Trophoblast cell (in vitro differentiated cells and primary cell): ENCODE data around the gene ROR2.

Source experiments
- DNase-seq, 2 donors: peaks; one replicate each; pipeline ENCODE4 v3.0.0-alpha.2; 2016
- H2AFZ ChIP-seq: 2 replicates; pipeline ENCODE4 v1.6.1; 2013; ENCODE audit warnings: low read length, moderate library complexity, mild to moderate bottlenecking; ENCODE audit not compliant: insufficient read depth, poor library complexity
- H2AK5ac ChIP-seq: 2 replicates; pipeline ENCODE4 v1.6.1; 2013; ENCODE audit warnings: mild to moderate bottlenecking, low read length
- H2BK120ac ChIP-seq: 2 replicates; pipeline ENCODE4 v1.6.1; 2013; ENCODE audit warnings: low read length, mild to moderate bottlenecking, moderate library complexity; ENCODE audit not compliant: insufficient read depth, poor library complexity
- H2BK12ac ChIP-seq: 2 replicates; pipeline ENCODE4 v1.6.1; 2013; ENCODE audit warnings: mild to moderate bottlenecking, low read length, moderate library complexity
- H2BK5ac ChIP-seq: 2 replicates; pipeline ENCODE4 v1.6.1; 2013; ENCODE audit warnings: low read length, low read depth, moderate library complexity, mild to moderate bottlenecking; ENCODE audit not compliant: poor library complexity
- H3K14ac ChIP-seq: 2 replicates; pipeline ENCODE4 v1.6.1; 2013; ENCODE audit warnings: mild to moderate bottlenecking, low read length
- H3K18ac ChIP-seq: 2 replicates; pipeline ENCODE4 v1.6.1; 2013; ENCODE audit warnings: mild to moderate bottlenecking, low read length
- H3K23ac ChIP-seq: 2 replicates; pipeline ENCODE4 v1.6.1; 2013; ENCODE audit warnings: low read length
- H3K27ac ChIP-seq: 2 replicates; pipeline ENCODE4 v1.5.1; 2013; ENCODE audit warnings: low read depth, mild to moderate bottlenecking, inconsistent platforms, low read length, moderate library complexity
- H3K27me3 ChIP-seq: 2 replicates; pipeline ENCODE4 v1.6.1; 2013; ENCODE audit warnings: inconsistent platforms, mild to moderate bottlenecking, low read length, moderate library complexity; ENCODE audit not compliant: insufficient read depth
- H3K36me3 ChIP-seq, 2 experiments: 1 replicate in 1 of 2; 2 replicates in 1 of 2; pipeline ENCODE4 v1.6.1; 2013; ENCODE audit warnings: low read length in 2 of 2, mild to moderate bottlenecking in 2 of 2, moderate library complexity in 1 of 2; ENCODE audit not compliant: insufficient read depth in 2 of 2, control insufficient read depth in 1 of 2
- H3K4ac ChIP-seq: 2 replicates; pipeline ENCODE4 v1.6.1; 2013; ENCODE audit warnings: low read depth, mild to moderate bottlenecking, low read length, moderate library complexity
- H3K4me1 ChIP-seq, 2 experiments: 1 replicate in 1 of 2; 2 replicates in 1 of 2; pipeline ENCODE4 v1.6.1; 2013; ENCODE audit warnings: low read length in 2 of 2, mild to moderate bottlenecking in 2 of 2, moderate library complexity in 1 of 2; ENCODE audit not compliant: insufficient read depth in 2 of 2, control insufficient read depth in 1 of 2
- H3K4me2 ChIP-seq: 2 replicates; pipeline ENCODE4 v1.6.1; 2013; ENCODE audit warnings: inconsistent platforms, mild to moderate bottlenecking, low read length, moderate library complexity
- H3K4me3 ChIP-seq: 2 replicates; pipeline ENCODE4 v1.5.1; 2013; ENCODE audit warnings: mild to moderate bottlenecking, low read depth, low read length, inconsistent platforms
- H3K79me1 ChIP-seq: one replicate; pipeline ENCODE4 v1.6.1; 2013; ENCODE audit warnings: low read length
- H3K79me2 ChIP-seq: 2 replicates; pipeline ENCODE4 v1.6.1; 2013; ENCODE audit warnings: low read length, mild to moderate bottlenecking; ENCODE audit not compliant: control insufficient read depth, insufficient read depth, poor library complexity
- H3K9ac ChIP-seq: 2 replicates; pipeline ENCODE4 v1.6.1; 2013; ENCODE audit warnings: mild to moderate bottlenecking, low read length
- H3K9me3 ChIP-seq: 2 replicates; pipeline ENCODE4 v1.6.1; 2013; ENCODE audit warnings: low read depth, mild to moderate bottlenecking, control low read depth, inconsistent platforms, low read length; ENCODE audit not compliant: insufficient read depth
- H4K12ac ChIP-seq: 2 replicates; pipeline ENCODE4 v1.6.1; 2013; ENCODE audit warnings: low read depth, mild to moderate bottlenecking, low read length, moderate library complexity
- H4K8ac ChIP-seq: 2 replicates; pipeline ENCODE4 v1.6.1; 2013; ENCODE audit warnings: low read depth, mild to moderate bottlenecking, low read length, moderate library complexity
- H4K91ac ChIP-seq: one replicate; pipeline ENCODE4 v1.6.1; 2013; ENCODE audit warnings: low read depth, mild to moderate bottlenecking, low read length, moderate library complexity
- WGBS: extraction: QIAGEN DNeasy Blood & Tissue Kit; methylation state at CpG from one replicate; pipeline ENCODE4 v1.1.7; 2013; ENCODE audit warnings: missing lambda C conversion rate; ENCODE audit not compliant: insufficient read length, insufficient coverage; ENCODE audit errors: extremely low coverage; 5-methylcytosine and 5-hydroxymethylcytosine counted together

The ROR2 gene

DNA sequence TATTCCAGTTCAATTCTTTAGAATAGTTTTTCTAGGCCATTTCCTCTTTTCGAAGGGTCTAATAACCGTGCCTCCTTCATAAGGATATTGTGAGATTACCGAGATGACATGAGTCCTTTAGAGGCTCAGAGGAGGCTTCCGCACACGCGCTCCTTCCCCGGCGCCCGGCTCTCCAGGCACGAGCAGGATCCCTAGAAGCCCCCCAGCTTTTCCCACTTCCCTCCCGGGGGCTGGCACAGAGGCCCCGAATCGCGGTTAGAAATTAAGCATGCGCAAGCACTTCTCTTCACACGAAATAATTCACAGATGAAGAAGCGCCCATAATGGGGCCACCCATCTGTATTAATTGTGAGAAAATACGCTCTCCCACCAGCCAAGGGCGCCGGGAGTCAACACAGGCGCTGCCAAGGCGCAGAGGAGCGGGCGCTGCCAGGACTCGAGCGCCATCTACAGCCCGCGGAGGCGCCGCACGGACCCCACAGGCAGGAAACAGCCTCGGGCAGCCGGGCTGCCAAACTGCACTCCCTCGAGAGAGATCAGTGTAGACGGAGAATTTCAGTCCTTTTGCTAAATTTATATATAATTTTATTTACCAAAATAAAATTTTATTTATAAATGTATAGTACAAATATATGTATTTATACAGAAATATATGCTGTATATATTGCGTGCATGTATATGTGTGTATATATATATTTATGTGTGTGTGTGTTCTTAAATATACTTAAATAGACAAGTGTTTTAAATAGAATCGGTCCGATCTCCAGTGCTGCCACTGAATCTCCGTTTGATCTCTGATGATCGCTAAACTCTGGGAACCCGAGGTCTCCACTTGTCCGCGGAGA lies 268.3 kb downstream of the ROR2 start:
- no peaks in the 10 kb centered on the region for H3K79me2 ChIP-seq
- no peak overlapping the region for H4K12ac ChIP-seq
- no peak overlapping the region for H4K8ac ChIP-seq
- peak overlapping the region; percentile 6 for H2BK120ac ChIP-seq
- H3K9ac ChIP-seq: no peak overlapping the region
- H2BK12ac ChIP-seq: no peak overlapping the region
- no peak overlapping the region for H3K14ac ChIP-seq
- H3K36me3 ChIP-seq: no peaks in the 10 kb centered on the region
- H2AFZ ChIP-seq: no peak overlapping the region
- H3K9me3 ChIP-seq: no peaks in the 10 kb centered on the region
- H4K91ac ChIP-seq: peak overlapping the region; percentile 25
- H3K18ac ChIP-seq: no peak overlapping the region
- H3K4me2 ChIP-seq: no peak overlapping the region
- peak; percentile 60 to 68 for DNase-seq
- no peak overlapping the region for H3K4ac ChIP-seq
- H2AK5ac ChIP-seq: no peak overlapping the region
- peak overlapping the region; percentile 23 for H3K27ac ChIP-seq
- no CpG with 5 or more reads among the region's 43 CpGs for WGBS
- H3K27me3 ChIP-seq: no peaks in the 10 kb centered on the region
- H2BK5ac ChIP-seq: no peak overlapping the region
- H3K23ac ChIP-seq: no peak overlapping the region
- H3K4me1 ChIP-seq: peaks cover 10 to 19% of the 10 kb centered on the region in 2 experiments
- peaks cover 19% of the 10 kb centered on the region for H3K79me1 ChIP-seq
- no peak overlapping the region for H3K4me3 ChIP-seq

DNA sequence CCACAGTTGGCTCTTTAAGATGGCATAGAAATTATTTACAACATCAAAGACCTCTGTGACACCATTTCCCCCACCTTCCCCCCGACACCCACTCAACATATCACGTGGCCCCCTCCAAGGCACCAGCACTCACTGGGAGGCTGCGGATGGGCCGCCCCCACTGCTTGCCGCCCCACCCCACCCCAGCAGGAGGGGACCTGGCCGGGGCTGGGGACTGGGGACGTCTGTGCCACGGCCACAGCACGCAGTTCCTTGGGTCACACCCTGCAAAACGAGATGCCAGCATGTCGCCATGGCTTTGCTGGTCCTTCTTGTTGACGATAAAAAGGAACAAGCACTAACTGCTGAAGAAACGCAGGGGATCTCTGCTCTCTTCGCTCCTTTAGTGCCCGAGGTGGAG lies 269.0 kb downstream of the ROR2 start:
- H3K23ac ChIP-seq: no peak overlapping the region
- H3K9me3 ChIP-seq: no peaks in the 10 kb centered on the region
- no peak overlapping the region for H3K27ac ChIP-seq
- DNase-seq: no peak
- H3K4ac ChIP-seq: no peak overlapping the region
- H3K79me1 ChIP-seq: peaks cover 19% of the 10 kb centered on the region
- H3K18ac ChIP-seq: no peak overlapping the region
- H4K8ac ChIP-seq: peak overlapping the region; percentile 32
- no peaks in the 10 kb centered on the region for H3K79me2 ChIP-seq
- no peak overlapping the region for H4K12ac ChIP-seq
- H2BK12ac ChIP-seq: peak overlapping the region; percentile 94
- peak overlapping the region; percentile 74 for H2BK120ac ChIP-seq
- no peak overlapping the region for H3K9ac ChIP-seq
- H3K27me3 ChIP-seq: no peaks in the 10 kb centered on the region
- no CpG with 5 or more reads among the region's 15 CpGs for WGBS
- H3K36me3 ChIP-seq: no peaks in the 10 kb centered on the region
- H2AFZ ChIP-seq: no peak overlapping the region
- no peak overlapping the region for H3K4me3 ChIP-seq
- H3K14ac ChIP-seq: no peak overlapping the region
- H2AK5ac ChIP-seq: peak overlapping the region; percentile 81
- no peak overlapping the region for H3K4me2 ChIP-seq
- H4K91ac ChIP-seq: peak overlapping the region; percentile 25
- no peak overlapping the region for H2BK5ac ChIP-seq
- peaks cover 10 to 19% of the 10 kb centered on the region in 2 experiments for H3K4me1 ChIP-seq

DNA sequence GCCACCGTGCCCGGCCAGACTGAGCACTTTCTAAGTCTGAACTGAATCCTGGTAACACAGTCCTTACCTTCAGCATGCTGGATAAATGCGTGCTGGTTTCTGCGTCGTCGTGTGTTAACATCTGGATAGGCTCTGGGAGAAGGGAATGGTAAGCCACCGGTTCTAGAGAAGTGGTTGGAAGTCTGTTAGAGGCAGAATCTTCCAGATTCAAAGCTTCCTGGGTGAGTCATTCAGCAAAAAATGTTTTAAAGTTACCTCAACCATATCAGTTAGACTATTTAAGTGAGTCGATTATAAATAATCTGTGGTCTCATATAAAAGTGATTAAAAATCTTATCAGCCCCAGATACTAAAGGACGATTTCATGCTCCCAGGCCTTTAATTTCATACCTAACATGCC lies 269.9 kb downstream of the ROR2 start:
- peak overlapping the region; percentile 83 for H3K18ac ChIP-seq
- H3K9ac ChIP-seq: no peak overlapping the region
- peak overlapping the region; percentile 94 for H2AK5ac ChIP-seq
- peak overlapping the region; percentile 85 for H4K91ac ChIP-seq
- H3K79me2 ChIP-seq: no peaks in the 10 kb centered on the region
- peaks cover 10 to 19% of the 10 kb centered on the region in 2 experiments for H3K4me1 ChIP-seq
- peak overlapping the region; percentile 69 for H2BK5ac ChIP-seq
- H3K4me3 ChIP-seq: no peak overlapping the region
- H3K36me3 ChIP-seq: no peaks in the 10 kb centered on the region
- peak overlapping the region; percentile 90 for H3K14ac ChIP-seq
- no peaks in the 10 kb centered on the region for H3K9me3 ChIP-seq
- WGBS: no CpG with 5 or more reads among the region's 9 CpGs
- no peak overlapping the region for H3K4me2 ChIP-seq
- H4K8ac ChIP-seq: no peak overlapping the region
- no peak overlapping the region for H3K23ac ChIP-seq
- H2AFZ ChIP-seq: no peak overlapping the region
- H3K27me3 ChIP-seq: no peaks in the 10 kb centered on the region
- H2BK12ac ChIP-seq: peak overlapping the region; percentile 91
- H3K4ac ChIP-seq: peak overlapping the region; percentile 66
- H2BK120ac ChIP-seq: peak overlapping the region; percentile 83
- peak overlapping the region; percentile 2 for H3K27ac ChIP-seq
- DNase-seq: peak in 1 of 2 donors; percentile 48
- no peak overlapping the region for H4K12ac ChIP-seq
- peaks cover 19% of the 10 kb centered on the region for H3K79me1 ChIP-seq

DNA sequence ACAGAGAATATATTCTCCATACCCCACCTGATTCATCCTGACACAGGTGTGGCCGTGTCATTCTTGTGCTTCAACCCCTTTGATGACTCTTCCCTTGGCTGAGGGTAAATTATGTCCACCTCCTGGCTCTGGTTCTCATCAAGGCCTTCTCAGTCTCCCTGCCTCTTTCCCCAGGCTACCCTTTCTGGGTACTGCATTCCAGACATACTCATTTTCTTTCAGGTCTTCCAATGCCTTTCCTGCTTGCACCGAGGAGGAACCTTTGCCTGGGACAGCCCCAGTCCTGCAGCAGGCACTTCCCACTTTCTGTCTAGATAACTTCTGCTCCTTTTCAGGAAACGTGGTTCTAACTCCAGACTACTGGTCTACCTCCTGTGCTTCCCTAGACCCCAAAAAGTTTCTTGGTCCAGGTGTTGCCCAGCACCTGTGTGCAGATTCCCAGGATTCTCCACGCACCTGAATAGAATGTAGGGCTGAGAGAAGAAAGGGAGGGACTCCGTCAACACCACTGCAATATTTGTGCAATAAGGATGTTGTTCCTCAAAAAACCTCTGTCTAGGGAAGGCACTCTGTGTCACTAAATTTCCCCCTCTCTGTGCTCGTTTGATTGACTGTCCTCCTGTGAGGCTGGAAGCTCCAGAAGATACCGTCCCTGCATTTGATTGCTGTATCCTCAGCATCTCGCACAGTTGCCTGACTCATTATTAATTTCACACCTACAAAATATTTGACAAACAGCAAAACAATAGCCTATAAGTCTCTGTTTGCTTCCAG lies 271.0 kb downstream of the ROR2 start:
- peak; percentile 81 to 82 for DNase-seq
- no peak overlapping the region for H3K23ac ChIP-seq
- no peak overlapping the region for H3K4ac ChIP-seq
- peak overlapping the region; percentile 56 for H4K91ac ChIP-seq
- no peaks in the 10 kb centered on the region for H3K79me2 ChIP-seq
- H3K79me1 ChIP-seq: peaks cover 19% of the 10 kb centered on the region
- peak overlapping the region; percentile 40 for H3K14ac ChIP-seq
- WGBS: no CpG with 5 or more reads among the region's 8 CpGs
- H2AFZ ChIP-seq: no peak overlapping the region
- H4K12ac ChIP-seq: no peak overlapping the region
- peak overlapping the region; percentile 55 for H3K4me2 ChIP-seq
- H3K27ac ChIP-seq: peak overlapping the region; percentile 93
- H3K9me3 ChIP-seq: no peaks in the 10 kb centered on the region
- no peak overlapping the region for H2AK5ac ChIP-seq
- peak overlapping the region; percentile 61 for H3K18ac ChIP-seq
- peak overlapping the region; percentile 34 for H4K8ac ChIP-seq
- H2BK5ac ChIP-seq: peak overlapping the region; percentile 28
- H3K9ac ChIP-seq: no peak overlapping the region
- no peaks in the 10 kb centered on the region for H3K36me3 ChIP-seq
- peak overlapping the region; percentile 90 for H2BK12ac ChIP-seq
- no peaks in the 10 kb centered on the region for H3K27me3 ChIP-seq
- peak overlapping the region; percentile 74 for H2BK120ac ChIP-seq
- H3K4me1 ChIP-seq: peaks cover 10 to 19% of the 10 kb centered on the region in 2 experiments
- H3K4me3 ChIP-seq: no peak overlapping the region
